ENCODE measurements around the gene QSER1. TPM values are rescaled to one million over a fixed set of nuclear protein-coding genes. Genes with fewer than 3 reads are reported as not detected.
A peak's percentile ranks its signal among the peaks of the same experiment; 100 is the strongest.

QSER1 gene
- total RNA-seq, 1 donor from 2014 or later: 62.6 TPM

DNA sequence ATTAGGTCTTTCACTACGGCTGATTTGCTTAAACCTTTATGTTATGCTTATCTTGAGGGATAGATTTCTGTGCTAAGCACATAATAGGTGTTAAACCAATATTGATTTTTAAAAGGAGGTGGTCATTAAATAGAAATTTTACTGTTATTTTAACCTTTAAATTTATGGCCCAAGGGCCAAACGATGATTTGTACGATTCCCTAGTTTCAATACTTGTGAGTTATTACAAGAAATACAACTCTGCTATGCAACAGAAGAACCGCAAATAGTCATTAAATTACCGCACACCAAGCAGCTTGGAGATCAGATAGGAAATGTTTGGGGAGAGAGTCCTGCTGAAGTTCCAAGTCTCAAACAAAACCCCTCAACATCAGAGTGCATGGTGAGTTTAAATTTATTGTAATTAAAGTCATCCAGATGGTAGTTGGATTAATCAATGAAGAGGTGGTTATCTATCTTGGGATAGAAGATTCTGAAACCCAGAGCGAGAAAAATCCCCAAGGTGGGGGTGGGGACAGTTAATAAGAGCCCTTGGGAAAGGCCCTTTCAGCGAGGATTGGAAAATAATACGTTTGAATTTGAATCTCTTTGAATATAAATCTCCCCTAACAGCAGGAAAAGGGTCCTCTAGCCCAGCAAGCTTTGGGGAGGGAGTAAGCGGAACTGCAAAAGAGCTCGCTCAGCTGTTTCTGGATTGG is 805 bp upstream of the QSER1 start:
- peaks cover 32% of the 10 kb centered on the region for H3K4me1 Mint-ChIP-seq
- H3K27me3 Mint-ChIP-seq (ENCODE audit: low read depth): no peaks in the 10 kb centered on the region
- H3K36me3 Mint-ChIP-seq: no peaks in the 10 kb centered on the region
- DNase-seq (ENCODE audit: low spot score in 2 of 2, unreplicated experiment in 2 of 2): no peak
- TF ChIP-seq, protein P1, sequence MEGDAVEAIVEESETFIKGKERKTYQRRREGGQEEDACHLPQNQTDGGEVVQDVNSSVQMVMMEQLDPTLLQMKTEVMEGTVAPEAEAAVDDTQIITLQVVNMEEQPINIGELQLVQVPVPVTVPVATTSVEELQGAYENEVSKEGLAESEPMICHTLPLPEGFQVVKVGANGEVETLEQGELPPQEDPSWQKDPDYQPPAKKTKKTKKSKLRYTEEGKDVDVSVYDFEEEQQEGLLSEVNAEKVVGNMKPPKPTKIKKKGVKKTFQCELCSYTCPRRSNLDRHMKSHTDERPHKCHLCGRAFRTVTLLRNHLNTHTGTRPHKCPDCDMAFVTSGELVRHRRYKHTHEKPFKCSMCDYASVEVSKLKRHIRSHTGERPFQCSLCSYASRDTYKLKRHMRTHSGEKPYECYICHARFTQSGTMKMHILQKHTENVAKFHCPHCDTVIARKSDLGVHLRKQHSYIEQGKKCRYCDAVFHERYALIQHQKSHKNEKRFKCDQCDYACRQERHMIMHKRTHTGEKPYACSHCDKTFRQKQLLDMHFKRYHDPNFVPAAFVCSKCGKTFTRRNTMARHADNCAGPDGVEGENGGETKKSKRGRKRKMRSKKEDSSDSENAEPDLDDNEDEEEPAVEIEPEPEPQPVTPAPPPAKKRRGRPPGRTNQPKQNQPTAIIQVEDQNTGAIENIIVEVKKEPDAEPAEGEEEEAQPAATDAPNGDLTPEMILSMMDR (IDR thresholded peaks at IDR 0.05; ENCODE audit: unreplicated experiment): no peak
- H3K4me3 Mint-ChIP-seq: peak overlapping the region; percentile 86
- peak overlapping the region; percentile 94 for H3K27ac Mint-ChIP-seq
- no peaks in the 10 kb centered on the region for H3K9me3 Mint-ChIP-seq

DNA sequence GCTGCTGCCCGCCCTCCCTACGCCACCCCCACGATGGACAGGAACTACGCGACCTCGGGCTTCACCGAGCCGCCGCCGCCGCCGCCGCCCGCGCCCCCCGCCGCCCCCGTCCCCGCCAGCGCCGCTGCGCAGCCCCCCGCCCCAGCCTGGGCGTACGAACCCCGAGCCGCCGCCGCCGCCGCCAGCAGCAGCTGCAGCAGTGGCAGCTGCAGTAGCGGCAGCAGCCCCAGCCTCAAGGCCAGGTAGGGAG is 407 bp downstream of the QSER1 start:
- H3K4me3 Mint-ChIP-seq: peak overlapping the region; percentile 97
- H3K9me3 Mint-ChIP-seq: no peaks in the 10 kb centered on the region
- TF ChIP-seq, protein P1 (IDR thresholded peaks at IDR 0.05; ENCODE audit: unreplicated experiment): no peak
- H3K27me3 Mint-ChIP-seq (ENCODE audit: low read depth): no peaks in the 10 kb centered on the region
- no peaks in the 10 kb centered on the region for H3K36me3 Mint-ChIP-seq
- H3K4me1 Mint-ChIP-seq: peaks cover 39% of the 10 kb centered on the region
- DNase-seq (ENCODE audit: low spot score in 2 of 2, unreplicated experiment in 2 of 2): peak; percentile 56 to 79
- H3K27ac Mint-ChIP-seq: no peak overlapping the region

DNA sequence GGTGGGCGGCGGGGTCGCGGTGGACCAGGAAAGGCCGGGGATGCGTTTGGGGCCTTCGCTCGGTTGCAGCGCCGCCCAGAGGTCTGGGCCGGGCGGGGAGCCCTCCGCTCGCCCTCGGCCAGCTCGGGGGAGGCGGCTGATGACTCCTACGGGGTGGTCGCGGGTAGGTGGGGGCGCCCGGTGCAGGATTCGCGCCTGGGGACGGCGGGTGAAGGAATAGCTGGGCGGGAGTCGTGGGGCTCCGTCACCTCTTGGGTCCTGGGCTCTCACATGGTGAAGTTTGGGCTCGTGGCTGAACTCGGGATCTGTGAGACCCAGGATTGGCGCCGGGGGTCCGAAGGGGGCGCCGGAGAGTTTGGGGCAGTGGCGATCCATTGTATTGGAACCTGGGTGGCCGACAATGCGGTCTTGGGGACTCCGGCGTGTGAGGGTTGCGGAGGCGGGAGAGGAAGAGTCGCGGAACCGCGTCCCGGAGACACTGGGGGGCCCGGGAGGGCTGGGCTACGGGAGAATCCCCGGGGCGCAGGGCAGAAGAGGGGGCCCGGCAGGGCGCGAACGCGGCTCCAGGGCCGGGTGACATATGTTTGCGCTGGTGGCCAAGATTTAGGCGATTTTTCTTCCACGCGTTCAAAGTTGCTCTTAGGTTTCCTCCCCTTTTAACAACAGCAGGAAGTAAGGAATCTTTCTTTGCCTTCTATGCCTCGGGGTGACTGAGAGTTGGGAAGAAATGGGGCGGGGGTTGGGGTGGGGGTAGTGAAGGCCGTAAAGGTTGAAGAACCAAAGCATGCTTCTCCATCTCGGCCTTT is 935 bp downstream of the QSER1 start:
- TF ChIP-seq, protein P1 (IDR thresholded peaks at IDR 0.05; ENCODE audit: unreplicated experiment): peak; percentile 29
- Mint-ChIP-seq H3K4me3 (peak overlapping the region; percentile 97), H3K27ac (peak overlapping the region; percentile 98), H3K4me1 (peaks cover 39% of the 10 kb centered on the region), H3K27me3 (ENCODE audit: low read depth) (no peaks in the 10 kb centered on the region), H3K36me3 (no peaks in the 10 kb centered on the region), H3K9me3 (no peaks in the 10 kb centered on the region)
- DNase-seq (ENCODE audit: low spot score in 2 of 2, unreplicated experiment in 2 of 2): no peak

DNA sequence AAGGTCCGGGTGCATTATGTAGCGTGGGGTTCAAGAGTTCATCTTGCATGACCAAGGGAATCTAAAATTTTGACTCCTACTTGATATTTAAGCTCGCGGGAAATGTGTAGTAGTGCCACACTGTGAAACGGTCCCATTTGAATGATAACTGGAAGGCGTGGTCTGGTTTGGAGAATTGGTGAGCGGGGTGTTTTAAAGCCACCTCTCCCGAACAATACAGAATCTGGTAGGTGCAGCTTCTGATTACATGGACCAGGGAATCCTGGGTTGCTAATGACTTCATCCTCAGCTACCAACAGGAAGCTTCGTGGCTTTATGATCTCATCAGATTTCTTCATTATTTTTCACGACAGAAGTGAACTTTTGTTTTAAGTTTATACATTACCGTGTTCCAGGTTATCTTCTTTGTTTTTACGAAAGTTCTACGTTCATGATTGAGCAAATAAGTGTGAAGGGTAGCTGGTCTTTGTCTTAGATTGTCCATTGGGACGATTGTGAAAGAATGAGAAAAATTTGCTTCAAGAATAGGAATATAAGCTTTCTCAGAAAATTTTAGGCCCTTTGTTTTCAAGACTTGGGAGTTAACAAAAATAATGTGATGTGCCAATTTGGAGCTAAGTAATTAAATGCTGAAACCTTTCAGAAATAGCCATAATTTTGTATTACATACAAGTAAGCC is 1.7 kb downstream of the QSER1 start:
- DNase-seq (ENCODE audit: low spot score in 2 of 2, unreplicated experiment in 2 of 2): no peak
- peak overlapping the region; percentile 98 for H3K27ac Mint-ChIP-seq
- H3K4me1 Mint-ChIP-seq: peaks cover 39% of the 10 kb centered on the region
- no peaks in the 10 kb centered on the region for H3K27me3 Mint-ChIP-seq (ENCODE audit: low read depth)
- TF ChIP-seq, protein P1 (IDR thresholded peaks at IDR 0.05; ENCODE audit: unreplicated experiment): no peak
- peak overlapping the region; percentile 97 for H3K4me3 Mint-ChIP-seq
- H3K36me3 Mint-ChIP-seq: no peaks in the 10 kb centered on the region
- no peaks in the 10 kb centered on the region for H3K9me3 Mint-ChIP-seq

DNA sequence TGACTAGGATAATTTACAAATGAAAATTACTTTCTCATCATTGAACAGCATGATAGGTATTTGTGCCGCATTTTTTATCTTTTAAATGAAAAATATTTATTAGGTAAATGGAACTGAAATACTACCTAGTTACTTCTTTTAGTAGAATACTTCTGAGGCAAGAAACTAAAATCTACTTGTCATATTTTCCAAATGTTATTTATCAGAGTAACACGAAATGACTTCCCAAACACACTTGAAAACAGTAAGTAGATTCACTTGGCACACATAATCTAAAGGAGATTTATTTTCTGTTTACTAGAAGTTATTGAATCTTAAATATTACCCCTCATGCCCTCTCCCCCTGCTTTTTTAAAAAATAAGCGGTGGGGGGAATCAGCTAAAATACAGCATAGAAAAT is 2.3 kb downstream of the QSER1 start:
- no peaks in the 10 kb centered on the region for H3K27me3 Mint-ChIP-seq (ENCODE audit: low read depth)

More for the DNA sequence above, 2.3 kb downstream of the QSER1 start:
- no peak for DNase-seq (ENCODE audit: low spot score in 2 of 2, unreplicated experiment in 2 of 2)
- H3K27ac Mint-ChIP-seq: peak overlapping the region; percentile 98
- peak overlapping the region; percentile 97 for H3K4me3 Mint-ChIP-seq
- no peaks in the 10 kb centered on the region for H3K36me3 Mint-ChIP-seq
- TF ChIP-seq, protein P1 (IDR thresholded peaks at IDR 0.05; ENCODE audit: unreplicated experiment): no peak
- peaks cover 39% of the 10 kb centered on the region for H3K4me1 Mint-ChIP-seq
- H3K9me3 Mint-ChIP-seq: no peaks in the 10 kb centered on the region

All from mesothelial cell of epicardium (in vitro differentiated cells).